Measurements from ENCODE around the gene SLC38A4.
"Not testable (repeated sequence)": the region's sequence is repeated elsewhere in the genome, so short reads cannot be mapped to it uniquely, and the experiment has no call there.

The SLC38A4 gene

GRCh38 chr12:46777587-46777986 is 48.2 kb downstream of the SLC38A4 start:
- DNase-seq (ENCODE audit: low read depth), result no peak

GRCh38 chr12:46775796-46776195 is 50.0 kb downstream of the SLC38A4 start:
- no peak for DNase-seq (ENCODE audit: low read depth)

GRCh38 chr12:46774322-46774633 is 51.5 kb downstream of the SLC38A4 start:
- no peak for DNase-seq (ENCODE audit: low read depth)

GRCh38 chr12:46773586-46774321 is 52.0 kb downstream of the SLC38A4 start:
- no peak for DNase-seq (ENCODE audit: low read depth)

- DNase-seq (ENCODE audit: low read depth), result no peak
Observed at GRCh38 chr12:46771268-46771827, 54.4 kb downstream of the SLC38A4 start.

- DNase-seq (ENCODE audit: low read depth), result no peak
Observed at GRCh38 chr12:46770501-46771183, 55.2 kb downstream of the SLC38A4 start.

GRCh38 chr12:46764005-46764404 is 61.8 kb downstream of the SLC38A4 start:
- no peak for DNase-seq (ENCODE audit: low read depth)

GRCh38 chr12:46763230-46763629 is 62.6 kb downstream of the SLC38A4 start:
- DNase-seq (ENCODE audit: low read depth), result no peak

GRCh38 chr12:46754550-46754949 is 71.2 kb downstream of the SLC38A4 start:
- no peak for DNase-seq (ENCODE audit: low read depth)

GRCh38 chr12:46752396-46752795 is 73.4 kb downstream of the SLC38A4 start:
- no peak for DNase-seq (ENCODE audit: low read depth)

- DNase-seq (ENCODE audit: low read depth), result no peak
Observed at GRCh38 chr12:46751173-46751572, 74.6 kb downstream of the SLC38A4 start.

- no peak for DNase-seq (ENCODE audit: low read depth)
Observed at GRCh38 chr12:46749322-46749721, 76.5 kb downstream of the SLC38A4 start.

- peak; percentile 47 for DNase-seq (ENCODE audit: low read depth)
Observed at GRCh38 chr12:46744283-46744682, 81.5 kb downstream of the SLC38A4 start.

- DNase-seq (ENCODE audit: low read depth), result no peak
Observed at GRCh38 chr12:46743456-46743855, 82.3 kb downstream of the SLC38A4 start.

GRCh38 chr12:46742271-46742670 is 83.5 kb downstream of the SLC38A4 start:
- not testable (repeated sequence) for DNase-seq (ENCODE audit: low read depth)

- DNase-seq (ENCODE audit: low read depth), result no peak
Observed at GRCh38 chr12:46725332-46725731, 100.5 kb downstream of the SLC38A4 start.

- no peak for DNase-seq (ENCODE audit: low read depth)
Observed at GRCh38 chr12:46723629-46724419, 102.0 kb downstream of the SLC38A4 start.

GRCh38 chr12:46722394-46723185 is 103.2 kb downstream of the SLC38A4 start:
- DNase-seq (ENCODE audit: low read depth), result no peak

- no peak for DNase-seq (ENCODE audit: low read depth)
Observed at GRCh38 chr12:46718495-46718894, 107.3 kb downstream of the SLC38A4 start.

- no peak for DNase-seq (ENCODE audit: low read depth)
Observed at GRCh38 chr12:46717868-46718267, 107.9 kb downstream of the SLC38A4 start.

GRCh38 chr12:46717159-46717558 is 108.6 kb downstream of the SLC38A4 start:
- no peak for DNase-seq (ENCODE audit: low read depth)

All from GM04503 (cell line).